Colon (tissue), 2 donors: ENCODE data around the gene LAS1L.
"Not testable (repeated sequence)": the region's sequence is repeated elsewhere in the genome, so short reads cannot be mapped to it uniquely, and the experiment has no call there.

ENCODE experiments used
- FAIRE-seq: peaks from 2 replicates; lab custom pipeline; 2012; peaks lifted over from hg19 to GRCh38; lab: Jason Lieb, UNC
- donor health status: control.
- donor health status: control.

The LAS1L gene

DNA sequence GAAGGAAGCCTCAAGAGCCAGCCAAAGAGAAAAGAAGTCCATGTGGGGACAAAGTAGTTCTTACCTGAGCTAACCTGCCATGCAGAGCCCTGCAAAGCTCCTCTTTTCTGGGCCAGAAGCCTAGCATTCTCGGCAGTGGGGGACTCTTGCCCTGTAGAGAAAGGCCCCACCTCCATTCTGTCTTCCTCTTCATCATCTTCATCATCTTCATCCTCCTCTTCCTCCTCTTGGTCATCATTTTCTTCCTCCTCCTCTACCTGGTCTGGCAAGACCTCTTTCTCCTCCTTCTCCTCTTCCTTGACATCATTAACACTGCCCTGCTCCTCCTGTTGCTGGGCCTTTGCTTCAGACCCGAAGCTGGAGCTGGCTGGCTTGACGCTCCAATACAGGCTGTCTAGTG is 16.7 kb downstream of the LAS1L start:
- FAIRE-seq, result no peak

DNA sequence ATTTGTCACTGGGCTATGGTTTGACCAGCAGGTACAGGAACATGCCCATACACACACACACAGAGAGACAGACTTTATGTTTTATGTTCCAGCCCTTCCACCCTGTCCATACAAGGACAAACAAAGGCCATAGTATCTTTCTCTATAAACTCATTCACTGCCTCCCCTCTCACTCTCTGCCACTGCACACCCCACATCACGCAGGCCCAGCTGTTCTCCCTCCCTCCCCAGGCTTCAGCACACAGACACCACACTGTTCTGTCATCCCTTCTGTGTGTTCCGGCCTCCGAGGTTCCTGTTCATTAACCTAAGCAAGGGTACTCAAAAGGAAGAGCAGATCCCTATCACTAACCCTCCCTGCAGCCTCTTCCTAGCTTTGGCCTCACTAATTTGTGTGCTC is 17.8 kb downstream of the LAS1L start:
- no peak for FAIRE-seq

DNA sequence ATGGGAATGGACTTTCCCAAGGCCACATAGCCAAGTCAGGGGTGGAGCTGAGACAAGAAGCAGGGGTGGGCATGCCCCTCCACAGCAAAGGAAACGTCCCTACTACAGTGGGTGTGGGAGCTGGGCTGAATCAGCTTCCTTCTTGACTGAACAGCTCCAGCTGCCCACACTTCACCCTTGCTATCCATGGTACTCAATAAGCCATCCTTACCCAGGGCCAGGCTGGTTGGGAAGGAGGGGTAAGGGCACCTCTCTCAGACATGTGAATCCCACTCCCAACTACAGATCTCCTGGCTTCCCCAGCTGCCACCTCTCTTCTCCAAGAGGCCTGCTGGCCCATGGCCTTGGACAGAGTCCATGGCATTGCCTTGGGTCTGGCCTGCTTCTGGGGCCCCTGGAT is 21.0 kb downstream of the LAS1L start:
- no peak for FAIRE-seq

DNA sequence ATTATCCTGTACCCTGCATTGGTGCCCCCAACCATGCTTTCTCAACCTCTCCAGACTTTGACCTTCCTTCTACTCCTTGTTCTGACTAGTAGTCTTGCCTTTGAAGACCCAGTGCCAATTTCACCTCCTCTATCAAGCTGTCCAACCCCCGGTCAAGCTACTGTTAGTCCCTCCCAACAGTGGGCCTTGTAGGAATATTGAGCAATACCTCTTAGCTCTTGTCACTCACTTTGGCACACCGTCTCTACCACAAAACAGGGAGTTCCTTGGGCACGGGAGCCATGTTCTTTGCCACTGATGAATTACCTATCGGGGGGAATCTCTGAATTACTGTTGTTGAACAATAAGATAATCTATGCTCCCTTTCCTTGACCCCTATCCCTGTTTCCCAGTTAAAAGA is 25.2 kb downstream of the LAS1L start:
- FAIRE-seq, result no peak

DNA sequence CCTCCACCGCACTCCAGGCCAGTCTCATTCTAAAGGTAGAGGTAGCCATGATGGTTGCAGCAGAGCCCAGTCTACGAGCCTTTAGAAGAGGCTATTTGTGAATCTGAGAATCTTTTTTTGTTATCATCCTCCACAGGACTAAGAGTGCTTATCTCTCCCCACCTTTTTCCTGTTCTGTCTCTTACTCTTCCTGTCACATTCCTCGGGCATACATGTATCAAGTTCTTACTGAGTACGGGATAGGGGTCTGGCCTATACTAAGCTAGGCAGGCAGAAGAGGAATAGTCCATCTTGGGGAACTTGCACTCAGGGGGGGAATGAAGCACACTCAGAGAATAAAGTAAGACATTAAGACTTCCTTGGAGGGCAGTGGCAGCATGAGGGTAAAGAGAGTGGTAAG is 25.7 kb downstream of the LAS1L start:
- no peak for FAIRE-seq

DNA sequence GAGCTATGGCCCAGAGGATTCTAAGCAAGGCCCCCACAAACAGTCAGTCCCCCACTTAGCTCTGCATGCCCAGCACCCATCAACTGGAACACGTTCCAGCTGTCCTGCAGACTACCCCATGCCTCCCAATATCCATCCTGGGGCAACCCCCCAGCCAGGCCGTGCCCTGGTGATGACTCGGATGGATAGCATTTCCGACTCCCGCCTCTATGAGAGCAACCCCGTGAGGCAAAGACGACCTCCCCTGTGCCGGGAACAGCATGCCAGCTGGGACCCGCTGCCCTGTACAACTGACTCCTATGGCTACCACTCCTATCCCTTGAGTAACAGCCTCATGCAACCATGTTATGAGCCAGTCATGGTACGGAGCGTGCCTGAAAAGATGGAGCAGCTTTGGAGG is 32.0 kb downstream of the LAS1L start:
- FAIRE-seq, result no peak

DNA sequence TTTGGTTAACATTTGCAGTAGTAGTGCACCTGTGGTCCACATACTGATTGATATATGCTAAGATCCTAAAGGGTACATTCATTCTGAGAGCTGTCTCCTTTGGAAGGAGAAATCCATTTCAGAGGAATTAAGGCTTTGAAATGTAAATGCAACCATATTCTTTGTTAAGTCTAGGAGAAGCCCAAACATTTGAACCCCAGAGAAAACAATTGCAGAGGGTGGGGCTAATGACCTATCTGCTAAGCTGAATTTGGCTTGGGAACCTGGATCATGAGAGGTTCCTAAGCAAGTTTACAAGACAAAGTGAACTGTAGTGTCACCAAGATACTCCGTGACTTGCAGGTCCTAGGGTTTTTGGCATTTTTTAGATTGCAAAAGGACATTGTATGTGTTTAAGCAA is 41.2 kb downstream of the LAS1L start:
- no peak for FAIRE-seq

DNA sequence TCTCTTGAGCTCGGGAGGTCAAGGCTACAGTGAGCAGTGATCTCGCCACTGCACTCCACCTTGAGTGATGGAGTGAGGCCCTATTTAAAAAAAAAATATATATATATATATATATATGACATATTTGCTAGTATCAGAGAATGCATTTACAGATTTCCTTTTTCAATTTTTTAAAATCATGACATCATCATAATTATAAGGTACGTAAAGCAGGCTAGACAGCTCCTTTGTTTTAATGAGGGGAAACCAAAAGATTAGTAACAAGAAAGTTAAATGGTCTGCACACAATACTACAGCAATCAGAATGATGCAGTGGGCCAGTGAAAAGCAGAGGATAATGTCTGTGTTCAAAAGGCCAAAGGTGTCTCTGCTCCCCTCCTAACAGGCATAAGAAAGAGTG is 43.0 kb downstream of the LAS1L start:
- FAIRE-seq, result no peak

DNA sequence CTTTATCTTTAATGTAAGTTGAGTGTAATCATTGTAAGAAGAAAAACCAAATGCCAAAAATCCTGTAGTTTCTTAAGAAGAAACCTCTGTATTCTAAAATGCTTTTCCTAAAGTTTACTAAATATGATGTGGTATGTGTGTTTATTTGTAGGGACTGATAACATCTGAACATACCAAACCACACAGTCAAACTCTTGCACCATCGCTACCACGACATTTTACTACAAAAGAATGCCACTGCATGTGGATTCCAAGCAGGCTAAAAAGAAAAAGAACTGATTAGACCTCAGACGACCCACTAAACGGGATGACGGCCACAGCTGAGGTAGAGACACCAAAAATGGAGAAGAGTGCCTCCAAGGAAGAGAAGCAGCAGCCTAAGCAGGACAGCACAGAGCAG is 46.1 kb downstream of the LAS1L start:
- no peak for FAIRE-seq

DNA sequence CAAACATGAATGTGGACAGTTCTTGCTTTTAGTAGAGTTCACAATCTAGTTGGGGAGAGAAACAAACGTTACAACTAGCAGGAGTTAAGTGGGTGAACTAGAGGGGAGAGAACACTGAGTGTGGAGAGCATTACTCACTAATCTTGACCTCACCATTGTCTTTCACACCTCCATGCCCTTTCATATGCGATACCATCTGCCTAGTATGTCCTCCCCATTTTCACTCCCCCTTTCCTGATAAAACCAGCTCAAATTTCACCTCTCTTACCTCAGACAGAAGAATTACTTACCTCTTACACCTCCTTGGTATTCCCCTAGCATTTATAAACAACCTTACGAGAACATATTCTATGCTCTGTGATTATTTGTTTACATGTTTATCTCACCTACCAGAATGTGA is 53.6 kb downstream of the LAS1L start:
- FAIRE-seq, result no peak

DNA sequence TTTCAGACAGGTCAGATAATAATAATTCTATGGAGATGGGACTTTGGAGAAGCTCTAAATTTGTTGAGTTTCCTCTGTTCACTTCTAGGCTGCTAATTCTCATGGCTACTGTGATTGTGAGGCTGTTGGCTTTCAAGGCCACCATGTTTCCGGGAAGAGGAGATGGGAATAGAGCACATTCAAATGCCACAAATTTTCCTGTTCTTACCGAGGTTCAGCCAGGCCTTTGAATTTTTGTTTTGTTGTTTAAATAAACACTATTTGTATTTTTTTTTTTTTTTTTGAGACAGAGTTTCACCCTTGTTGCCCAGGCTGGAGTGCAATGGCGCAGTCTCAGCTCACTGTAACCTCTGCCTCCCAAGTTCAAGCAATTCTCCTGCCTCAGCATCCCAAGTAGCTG is 55.5 kb downstream of the LAS1L start:
- not testable (repeated sequence) for FAIRE-seq

DNA sequence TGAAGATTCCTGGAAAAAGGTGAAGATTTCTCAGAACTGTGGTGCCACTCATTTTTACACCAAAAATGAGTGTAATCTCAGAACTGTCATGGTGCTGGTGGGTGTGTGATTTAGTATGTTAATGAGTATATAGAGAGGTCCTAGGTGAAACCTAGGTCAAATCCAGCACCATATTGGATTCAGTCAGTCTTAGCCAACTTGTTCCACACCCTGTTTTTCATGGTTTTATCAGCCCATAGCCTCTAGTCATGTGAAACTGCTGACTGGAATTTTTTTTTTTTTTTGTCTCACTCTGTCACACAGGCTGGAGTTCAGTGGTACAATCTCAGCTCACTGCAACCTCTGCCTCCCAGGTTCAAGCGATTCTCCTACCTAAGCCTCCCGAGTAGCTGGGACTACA is 58.0 kb downstream of the LAS1L start:
- no peak for FAIRE-seq

DNA sequence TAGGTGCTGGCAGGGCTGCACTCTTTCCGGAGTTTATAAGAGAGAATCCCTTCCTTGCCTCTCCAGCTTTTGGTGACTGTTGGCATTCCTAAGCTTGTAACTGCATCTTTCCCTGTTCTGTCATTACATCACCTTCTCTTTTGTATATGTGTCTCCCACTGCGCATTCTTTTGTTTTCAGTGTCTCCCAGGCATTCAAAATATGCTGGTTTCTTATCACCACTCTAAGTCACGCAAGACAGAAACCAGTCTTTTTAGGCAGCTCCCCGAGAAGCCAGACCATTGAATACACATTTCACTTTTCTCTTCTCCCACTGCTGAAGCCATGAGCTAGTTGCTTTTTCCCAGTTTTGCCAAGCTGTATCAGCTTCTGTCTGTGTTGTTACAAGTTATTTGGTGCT is 71.0 kb downstream of the LAS1L start:
- FAIRE-seq, result no peak
